ENCODE results near the gene ANXA4. TPM values are rescaled to one million over a fixed set of nuclear protein-coding genes. Genes with fewer than 3 reads are reported as not detected.
A peak's percentile ranks its signal among the peaks of the same experiment; 100 is the strongest.

The ANXA4 gene
- total RNA-seq, 1 donor from 2014 or later, result 15.0 TPM

DNA sequence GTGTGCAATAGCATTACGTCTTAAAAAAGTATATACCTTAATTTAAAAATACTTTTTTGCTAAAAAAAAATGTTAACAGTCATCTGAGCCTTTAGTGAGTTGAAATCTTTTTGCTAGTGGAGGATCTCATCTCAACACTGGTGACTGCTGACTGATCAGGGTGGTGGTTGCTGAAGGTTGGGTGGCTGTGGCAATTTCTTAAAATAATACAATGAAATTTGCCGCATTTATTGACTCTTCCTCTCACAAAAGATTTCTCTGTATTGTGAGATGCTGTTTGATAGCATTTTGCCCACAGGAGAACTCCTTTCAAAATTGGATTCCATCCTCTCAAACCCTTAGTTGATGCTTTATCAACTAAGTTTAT is 46.1 kb upstream of the ANXA4 start:
- H3K27me3 ChIP-seq (ENCODE audit: control insufficient read depth, insufficient read depth, low read length), result no peaks in the 10 kb centered on the region
- no peak overlapping the region for H3K4me3 ChIP-seq (ENCODE audit: low read depth, low read length)
- no peak for TF ChIP-seq CTCF (IDR thresholded peaks at IDR 0.05; ENCODE audit: insufficient read depth, low read length, severe bottlenecking)
- no peaks in the 10 kb centered on the region for H3K36me3 ChIP-seq (ENCODE audit: control insufficient read depth, insufficient read depth, low read length)
- DNase-seq (ENCODE audit: low read depth) (no peak), FAIRE-seq (no peak)

DNA sequence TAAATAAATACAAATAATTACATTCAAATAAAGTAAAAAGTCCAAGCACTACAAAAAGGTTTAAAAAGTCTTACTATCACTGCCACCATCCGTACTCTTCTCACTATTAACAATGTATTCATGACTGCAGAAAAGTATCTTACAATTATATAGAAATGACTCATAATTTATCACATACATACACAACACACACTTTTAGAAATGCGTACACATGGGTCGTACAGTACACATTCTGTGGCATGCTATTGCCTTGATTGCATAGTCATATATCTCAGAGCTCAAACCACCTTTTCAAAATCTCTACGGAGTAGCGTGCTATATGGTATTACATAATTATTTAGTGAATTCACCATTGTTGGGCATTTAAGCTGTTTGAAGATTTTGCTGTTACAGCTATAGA is 41.6 kb upstream of the ANXA4 start:
- no peaks in the 10 kb centered on the region for H3K27me3 ChIP-seq (ENCODE audit: control insufficient read depth, insufficient read depth, low read length)
- no peaks in the 10 kb centered on the region for H3K36me3 ChIP-seq (ENCODE audit: control insufficient read depth, insufficient read depth, low read length)
- TF ChIP-seq CTCF (IDR thresholded peaks at IDR 0.05; ENCODE audit: insufficient read depth, low read length, severe bottlenecking), result no peak
- no peak for FAIRE-seq
- DNase-seq (ENCODE audit: low read depth), result peak; percentile 53
- no peak overlapping the region for H3K4me3 ChIP-seq (ENCODE audit: low read depth, low read length)

DNA sequence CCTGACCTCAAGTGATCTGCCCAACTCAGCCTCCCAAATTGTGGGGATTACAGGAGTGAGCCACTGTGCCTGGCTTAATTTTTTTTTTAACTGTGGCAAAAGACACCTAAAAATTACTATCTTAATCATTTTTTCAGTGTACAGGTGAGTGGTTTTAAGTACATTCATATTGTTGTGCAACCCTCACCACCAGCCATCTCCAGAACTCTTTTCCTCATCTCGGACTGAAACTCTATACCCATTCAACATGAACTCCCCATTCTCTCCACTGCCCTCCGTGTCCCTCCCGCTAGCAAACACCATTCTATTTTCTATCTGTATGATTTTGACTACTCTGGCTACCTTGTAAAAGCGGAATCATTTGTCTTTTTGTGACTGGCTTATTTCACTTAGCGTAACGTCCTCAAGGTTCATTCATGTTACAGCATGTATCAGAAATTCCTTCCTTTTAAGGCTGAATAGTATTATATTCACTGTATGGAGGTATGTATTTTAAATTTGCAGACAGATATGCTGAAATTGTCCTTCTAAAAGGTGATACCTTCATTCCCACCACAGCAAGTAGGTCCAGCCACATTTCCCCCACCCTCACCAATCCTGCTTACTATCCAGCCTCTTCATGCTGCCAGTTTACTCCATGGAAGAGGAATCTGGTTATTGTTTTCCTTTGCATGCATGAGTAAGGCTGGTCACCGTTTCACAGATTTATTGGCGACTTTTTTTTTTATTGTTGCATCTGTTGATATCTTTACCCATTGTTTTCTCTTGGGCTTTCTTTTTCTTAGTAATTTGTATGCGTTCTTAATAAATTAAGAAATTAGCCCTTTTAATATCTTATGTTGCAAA is 40.6 kb upstream of the ANXA4 start:
- no peaks in the 10 kb centered on the region for H3K27me3 ChIP-seq (ENCODE audit: control insufficient read depth, insufficient read depth, low read length)
- FAIRE-seq (no peak), DNase-seq (ENCODE audit: low read depth) (peak; percentile 74)
- peak overlapping the region; percentile 7 for H3K4me3 ChIP-seq (ENCODE audit: low read depth, low read length)
- H3K36me3 ChIP-seq (ENCODE audit: control insufficient read depth, insufficient read depth, low read length), result no peaks in the 10 kb centered on the region
- no peak for TF ChIP-seq CTCF (IDR thresholded peaks at IDR 0.05; ENCODE audit: insufficient read depth, low read length, severe bottlenecking)

DNA sequence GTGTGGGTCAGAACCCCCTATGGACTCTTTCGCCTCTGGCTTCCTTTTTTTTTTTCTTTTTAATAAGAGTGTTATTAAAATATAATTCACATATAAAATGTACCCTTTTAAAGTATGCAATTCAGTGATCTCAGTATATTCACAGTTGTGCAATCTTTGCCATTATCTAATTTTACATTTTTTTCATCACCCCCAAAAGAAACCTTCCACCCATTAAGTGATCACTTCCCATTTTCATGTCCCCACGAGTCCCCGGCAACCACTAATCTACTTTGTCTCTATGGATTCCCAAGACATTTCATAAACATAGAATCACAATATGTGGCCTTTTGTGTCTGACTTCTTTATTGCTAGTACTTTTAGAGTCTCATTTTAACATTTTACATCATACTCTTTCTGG is 38.7 kb upstream of the ANXA4 start:
- DNase-seq (ENCODE audit: low read depth) (no peak), FAIRE-seq (no peak)
- Histone ChIP-seq H3K4me3 (ENCODE audit: low read depth, low read length) (no peak overlapping the region), H3K27me3 (ENCODE audit: control insufficient read depth, insufficient read depth, low read length) (no peaks in the 10 kb centered on the region), H3K36me3 (ENCODE audit: control insufficient read depth, insufficient read depth, low read length) (no peaks in the 10 kb centered on the region)
- no peak for TF ChIP-seq CTCF (IDR thresholded peaks at IDR 0.05; ENCODE audit: insufficient read depth, low read length, severe bottlenecking)

GRCh38 chr2:69704446-69704845 is 37.5 kb upstream of the ANXA4 start:
- peak; percentile 98 for DNase-seq (ENCODE audit: low read depth)

More at GRCh38 chr2:69704446-69704845, 37.5 kb upstream of the ANXA4 start:
- Histone ChIP-seq H3K36me3 (ENCODE audit: control insufficient read depth, insufficient read depth, low read length) (no peaks in the 10 kb centered on the region), H3K27me3 (ENCODE audit: control insufficient read depth, insufficient read depth, low read length) (no peaks in the 10 kb centered on the region), H3K4me3 (ENCODE audit: low read depth, low read length) (no peak overlapping the region)
- peak; percentile 96 for FAIRE-seq
- no peak for TF ChIP-seq CTCF (IDR thresholded peaks at IDR 0.05; ENCODE audit: insufficient read depth, low read length, severe bottlenecking)
